Brain pericyte (primary cell): Measurements from ENCODE around the gene GPD1L.
A peak's percentile ranks its signal among the peaks of the same experiment; 100 is the strongest.
"Not testable (repeated sequence)": the region's sequence is repeated elsewhere in the genome, so short reads cannot be mapped to it uniquely, and the experiment has no call there.

ENCODE experiments used
- DNase-seq: peaks from one replicate; pipeline ENCODE4 v3.0.0-alpha.2; 2012; ENCODE audit warnings: low read depth, low spot score

Gene GPD1L

DNA sequence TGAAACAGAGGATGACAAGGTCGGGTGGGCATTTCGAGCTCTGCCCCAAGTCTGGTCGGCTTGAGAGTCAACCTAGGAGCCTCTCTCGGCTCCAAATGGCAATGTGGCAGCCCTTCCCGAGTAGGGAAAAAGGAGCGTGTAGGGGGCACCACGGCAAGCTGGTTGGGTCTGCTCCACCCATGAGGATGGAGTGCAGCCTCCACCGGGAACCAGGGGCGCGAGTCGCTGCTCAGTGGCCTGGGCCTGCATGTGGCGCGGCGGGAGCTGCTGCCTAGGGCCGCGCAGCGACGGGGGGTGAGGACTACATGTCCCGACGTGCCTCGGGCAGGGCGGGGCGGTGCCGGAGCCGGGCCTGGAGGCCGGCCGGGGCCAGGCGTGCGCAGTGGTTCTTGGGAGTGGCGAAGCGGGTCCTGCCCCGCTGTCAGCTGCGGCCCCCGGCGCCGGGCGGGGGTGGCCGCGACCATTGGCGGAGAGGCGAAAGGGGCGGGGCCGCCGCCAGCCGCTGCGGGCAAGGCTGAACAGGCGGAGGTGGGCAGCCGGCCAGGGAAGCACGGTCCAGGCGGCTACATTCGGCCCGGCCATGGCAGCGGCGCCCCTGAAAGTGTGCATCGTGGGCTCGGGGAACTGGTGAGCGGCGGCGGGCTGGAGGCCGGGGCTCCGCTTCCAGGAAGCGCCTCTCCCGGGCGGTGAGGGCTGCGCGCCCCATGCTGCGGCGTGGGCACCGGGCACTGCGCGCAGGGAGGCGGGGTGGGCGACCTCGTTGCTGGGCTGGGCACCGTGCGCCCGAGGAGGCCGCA, at the start of gene GPD1L:
TSS of gene GPD1L (plus strand) at position 489 of the 797 bp plus-strand sequence. CDS start at position 581, 92 bp downstream.
- DNase-seq: peak; percentile 61

GRCh38 chr3:32058465-32058864, 48.0 kb upstream of the GPD1L start:
- DNase-seq: not testable (repeated sequence)

- no peak for DNase-seq
Measured at GRCh38 chr3:32062950-32063582, 43.4 kb upstream of the GPD1L start.

- DNase-seq: no peak
Measured at GRCh38 chr3:32066686-32067085, 39.7 kb upstream of the GPD1L start.

DNA sequence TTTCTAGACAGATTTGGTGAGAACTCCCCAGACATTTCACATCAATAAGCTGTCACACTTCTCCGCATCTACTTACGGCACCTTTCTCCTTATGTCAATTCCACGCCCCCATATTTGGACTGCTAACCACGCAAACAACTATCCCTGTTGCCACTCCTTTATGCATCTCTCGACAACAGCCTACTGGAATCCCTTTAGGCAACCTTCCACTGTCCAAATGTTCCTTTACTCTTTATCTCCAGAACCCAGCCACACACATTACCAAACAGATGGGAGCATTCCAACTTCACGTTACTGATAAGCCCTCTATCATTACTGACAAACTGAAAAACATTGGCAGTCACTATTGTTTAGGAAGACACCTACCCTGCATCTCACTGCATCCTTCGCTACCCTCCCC, 32.2 kb upstream of the GPD1L start:
- not testable (repeated sequence) for DNase-seq

- no peak for DNase-seq
Measured at GRCh38 chr3:32076566-32076965, 29.9 kb upstream of the GPD1L start.

DNA sequence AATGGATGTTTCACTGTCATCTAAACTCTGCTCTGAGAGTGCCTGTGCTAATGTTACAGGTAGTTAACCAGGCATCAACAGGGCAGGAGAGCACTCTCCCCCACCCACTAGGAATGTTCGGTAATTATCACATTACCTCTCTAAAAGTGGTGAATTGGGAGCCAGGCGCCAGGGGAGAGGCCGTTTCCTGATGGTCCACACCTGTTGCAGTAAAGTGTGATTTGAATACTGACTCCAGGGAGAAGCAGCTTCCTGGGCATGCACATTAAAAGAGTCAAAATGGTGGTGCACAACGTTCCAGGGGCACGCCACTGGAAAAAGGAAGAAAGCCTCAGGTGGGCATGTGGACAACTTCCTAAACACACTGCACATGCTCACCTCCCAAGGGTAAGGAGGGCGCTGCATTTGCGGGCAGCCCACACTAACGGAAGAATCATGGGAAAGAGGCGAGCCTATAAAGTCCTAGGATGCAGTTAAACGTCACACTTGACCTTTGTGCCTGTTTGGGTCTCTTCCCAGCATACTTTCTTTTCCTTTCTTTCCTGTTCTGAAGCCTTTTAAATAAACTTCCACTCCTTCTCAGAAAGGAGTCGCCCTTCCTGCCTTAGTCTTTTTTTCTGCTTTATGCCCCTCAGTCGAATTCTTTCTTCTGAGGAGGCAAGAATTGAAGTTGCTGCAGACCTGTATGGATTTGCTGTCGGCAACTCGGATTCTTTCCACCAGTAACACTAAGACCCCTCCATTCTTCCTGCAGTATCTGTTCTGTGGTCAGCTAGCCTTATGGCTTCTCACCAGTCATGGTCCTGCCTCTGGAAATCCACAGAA, 28.9 kb upstream of the GPD1L start:
- DNase-seq: no peak

DNA sequence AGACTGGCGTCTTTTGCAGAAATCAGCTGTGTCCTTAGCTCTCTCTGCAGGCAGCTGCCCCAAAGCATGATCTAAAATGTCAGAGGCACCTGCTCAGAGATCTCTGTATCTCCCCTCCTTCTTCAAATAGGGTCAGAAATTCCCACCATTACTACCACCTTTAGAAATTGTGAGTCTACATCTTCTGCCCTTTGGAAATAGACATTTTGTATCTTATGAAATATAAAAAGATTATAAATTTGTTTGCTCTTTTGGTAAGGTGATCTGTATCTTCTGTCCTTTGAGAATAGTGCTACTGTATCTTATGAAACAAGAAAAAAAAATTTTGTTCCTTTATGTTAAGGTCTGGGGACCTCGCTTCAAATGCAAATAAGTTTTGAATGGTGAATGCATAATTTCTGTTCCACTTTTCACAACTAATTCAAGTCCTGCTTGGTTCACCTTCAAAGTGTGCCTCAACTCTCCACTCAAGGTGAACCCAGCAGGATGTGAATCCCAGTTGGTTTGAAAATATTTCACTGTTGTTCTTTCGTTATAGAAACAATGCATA, 28.3 kb upstream of the GPD1L start:
- no peak for DNase-seq

- no peak for DNase-seq
Measured at GRCh38 chr3:32078864-32079263, 27.6 kb upstream of the GPD1L start.

GRCh38 chr3:32082721-32083120, 23.7 kb upstream of the GPD1L start:
- no peak for DNase-seq

- no peak for DNase-seq
Measured at GRCh38 chr3:32083702-32084270, 22.6 kb upstream of the GPD1L start.

DNA sequence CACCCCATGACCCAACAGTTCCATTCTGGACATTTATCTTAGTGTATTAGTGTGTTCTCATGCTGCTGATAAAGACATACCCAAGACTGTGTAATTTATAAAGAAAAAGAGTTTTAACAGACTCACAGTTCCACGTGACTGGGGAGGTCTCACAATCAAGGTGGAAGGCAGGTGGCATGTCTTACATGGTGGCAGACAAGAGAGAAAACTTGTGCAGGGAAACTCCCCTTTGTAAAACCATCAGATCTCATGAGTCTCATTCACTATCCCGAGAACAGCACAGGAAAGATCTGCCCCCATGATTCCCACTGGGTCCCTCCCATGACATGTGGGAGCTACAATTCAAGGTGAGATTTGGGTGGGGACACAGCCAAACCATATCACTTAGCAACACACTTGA, 21.6 kb upstream of the GPD1L start:
- DNase-seq: no peak

DNA sequence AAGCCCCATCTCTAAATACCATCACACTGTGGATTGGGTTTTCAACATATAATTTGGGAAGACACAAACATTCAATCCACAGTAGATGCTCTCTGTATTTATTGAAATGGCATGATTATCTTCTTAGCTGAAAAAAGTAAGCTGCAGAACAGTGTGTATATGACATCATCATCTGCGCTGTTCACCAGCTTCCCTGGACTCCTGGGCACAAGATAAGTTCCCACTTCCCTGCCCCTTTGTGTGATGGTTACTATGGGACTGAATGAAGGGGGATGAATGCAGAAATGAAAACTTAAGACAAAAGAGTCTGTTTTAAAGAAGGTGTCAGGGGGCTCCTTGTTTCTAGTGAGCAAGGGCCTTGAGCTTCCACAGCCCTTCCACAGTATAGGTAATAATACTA, 20.0 kb upstream of the GPD1L start:
- no peak for DNase-seq

- no peak for DNase-seq
Measured at GRCh38 chr3:32089476-32089875, 16.9 kb upstream of the GPD1L start.

DNA sequence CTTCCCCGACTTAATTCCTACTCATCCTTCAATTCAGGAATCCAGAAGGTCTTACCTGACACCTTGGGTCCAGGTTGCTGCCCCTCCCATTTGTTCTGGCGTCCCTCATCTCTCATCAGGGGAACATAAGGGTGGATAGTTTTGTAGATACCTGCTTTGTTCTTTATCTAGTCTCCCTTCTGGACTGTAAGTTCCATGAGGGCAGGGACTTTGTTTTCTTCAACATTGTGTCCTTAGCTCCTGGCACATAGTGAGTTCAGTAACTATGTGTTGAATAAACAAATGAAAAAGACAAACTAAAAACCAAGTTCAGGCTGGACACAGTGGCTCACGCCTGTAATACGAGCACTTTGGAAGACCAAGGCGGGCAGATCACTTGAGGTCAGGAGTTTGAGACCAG, 13.2 kb upstream of the GPD1L start:
- DNase-seq: no peak

GRCh38 chr3:32095431-32095830, 11.0 kb upstream of the GPD1L start:
- no peak for DNase-seq

DNA sequence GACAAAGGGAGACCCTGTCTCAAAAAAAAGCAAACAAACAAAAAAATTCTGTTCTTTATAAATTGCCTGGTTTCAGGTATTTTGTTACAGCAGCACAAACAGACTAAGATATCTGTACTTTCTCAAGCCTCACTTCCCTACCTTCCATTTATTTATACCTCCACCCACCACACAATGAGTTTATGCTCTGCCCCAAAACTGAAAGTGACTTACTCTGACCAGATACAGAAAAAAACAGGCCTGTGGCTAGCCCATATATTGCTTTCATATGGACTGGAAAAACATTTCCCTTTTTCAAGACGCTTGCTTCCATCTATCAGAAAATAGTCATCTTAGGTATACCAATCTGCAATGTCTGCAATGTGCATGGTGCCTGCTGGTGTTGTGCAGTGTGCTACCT, 8.7 kb upstream of the GPD1L start:
- no peak for DNase-seq

- no peak for DNase-seq
Measured at GRCh38 chr3:32098528-32098927, 7.9 kb upstream of the GPD1L start.

- DNase-seq: no peak
Measured at GRCh38 chr3:32100465-32100864, 6.0 kb upstream of the GPD1L start.

- no peak for DNase-seq
Measured at GRCh38 chr3:32102289-32102688, 4.1 kb upstream of the GPD1L start.

- DNase-seq: no peak
Measured at GRCh38 chr3:32104492-32104891, 1.9 kb upstream of the GPD1L start.
